WTC11 (cell line): Measurements from ENCODE around the gene ADM5.

Experiments
- CBFB ChIP-seq: sonication (generic); formaldehyde crosslinking; IDR thresholded peaks from 2 replicates; pipeline ENCODE4 v1.8.1; 2022; ENCODE audit warnings: mild to moderate bottlenecking, low read depth, missing genetic modification reagents
- CTCF ChIP-seq: fragments of 200-600 bp; IDR thresholded peaks from 2 replicates; pipeline ENCODE4 v1.8.0; 2022; ENCODE audit warnings: antibody characterized with exemption
- PRDM15 ChIP-seq: sonication (generic); formaldehyde crosslinking; IDR thresholded peaks from 2 replicates; pipeline ENCODE4 v1.8.0; 2022; ENCODE audit warnings: missing genetic modification reagents
- TP53 ChIP-seq: sonication (generic); formaldehyde crosslinking; IDR thresholded peaks from 2 replicates; pipeline ENCODE4 v1.8.1; 2023; ENCODE audit warnings: mild to moderate bottlenecking, missing genetic modification reagents
- USF2 ChIP-seq: sonication (generic); formaldehyde crosslinking; IDR thresholded peaks from 2 replicates; pipeline ENCODE4 v1.8.1; 2023; ENCODE audit warnings: mild to moderate bottlenecking, missing genetic modification reagents, moderate library complexity
- ZNF263 ChIP-seq: sonication (generic); formaldehyde crosslinking; IDR thresholded peaks from 2 replicates; pipeline ENCODE4 v1.8.1; 2022; ENCODE audit warnings: low read depth, mild to moderate bottlenecking, moderate library complexity, missing genetic modification reagents
- TF ChIP-seq, protein P1 (sequence below): sonication (generic); formaldehyde crosslinking; IDR thresholded peaks from 2 replicates; pipeline ENCODE4 v1.8.1; 2022; ENCODE audit warnings: mild to moderate bottlenecking, moderate library complexity, missing genetic modification reagents

DNA sequence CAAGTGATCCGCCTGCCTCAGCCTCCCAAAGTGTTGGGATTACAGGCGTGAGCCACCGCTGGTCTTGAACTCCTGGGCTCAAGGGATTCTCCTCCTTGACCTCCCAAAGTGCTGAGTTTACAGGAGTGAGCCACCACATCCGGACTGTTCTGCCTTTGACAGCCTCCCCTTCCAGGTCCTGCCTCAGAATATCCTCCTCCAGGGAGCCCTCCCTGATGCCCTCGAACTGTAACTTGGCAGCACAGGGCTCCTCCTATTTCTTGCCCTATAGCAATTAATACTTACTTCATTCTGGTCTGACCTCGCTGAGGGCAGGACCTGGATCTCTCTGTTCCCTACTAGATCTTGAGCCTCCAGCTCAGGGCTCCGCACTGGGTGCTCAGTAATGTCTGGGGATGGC, 7.5 kb downstream of the ADM5 start:
- no peak for TF ChIP-seq PRDM15 (CRISPR knock-in tag)
- TF ChIP-seq USF2, result no peak
- TF ChIP-seq, protein P1, sequence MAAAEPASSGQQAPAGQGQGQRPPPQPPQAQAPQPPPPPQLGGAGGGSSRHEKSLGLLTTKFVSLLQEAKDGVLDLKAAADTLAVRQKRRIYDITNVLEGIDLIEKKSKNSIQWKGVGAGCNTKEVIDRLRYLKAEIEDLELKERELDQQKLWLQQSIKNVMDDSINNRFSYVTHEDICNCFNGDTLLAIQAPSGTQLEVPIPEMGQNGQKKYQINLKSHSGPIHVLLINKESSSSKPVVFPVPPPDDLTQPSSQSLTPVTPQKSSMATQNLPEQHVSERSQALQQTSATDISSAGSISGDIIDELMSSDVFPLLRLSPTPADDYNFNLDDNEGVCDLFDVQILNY (CRISPR knock-in tag), result no peak
- no peak for TF ChIP-seq ZNF263 (CRISPR knock-in tag)
- no peak for TF ChIP-seq CBFB (CRISPR knock-in tag)
- TF ChIP-seq TP53, result no peak
- no peak for TF ChIP-seq CTCF
